ENCODE measurements around the gene TMEM154.

The TMEM154 gene

GRCh38 chr4:152579916-152580315 lies 99.9 kb downstream of the TMEM154 start:
- TF ChIP-seq CTCF (IDR thresholded peaks at IDR 0.05; ENCODE audit: control insufficient read depth, extremely low read depth, insufficient read depth) = no peak
- no peak overlapping the region for H3K4me3 ChIP-seq (ENCODE audit: low read depth, low read length)
- DNase-seq (ENCODE audit: low read depth) = no peak

GRCh38 chr4:152579107-152579764 lies 100.6 kb downstream of the TMEM154 start:
- H3K4me3 ChIP-seq (ENCODE audit: low read depth, low read length) = no peak overlapping the region
- DNase-seq (ENCODE audit: low read depth) = no peak
- no peak for TF ChIP-seq CTCF (IDR thresholded peaks at IDR 0.05; ENCODE audit: control insufficient read depth, extremely low read depth, insufficient read depth)

- no peak for DNase-seq (ENCODE audit: low read depth)
- H3K4me3 ChIP-seq (ENCODE audit: low read depth, low read length) = no peak overlapping the region
- TF ChIP-seq CTCF (IDR thresholded peaks at IDR 0.05; ENCODE audit: control insufficient read depth, extremely low read depth, insufficient read depth) = no peak
These were observed 101.1 kb downstream of the TMEM154 start for GRCh38 chr4:152578670-152579069.

- H3K4me3 ChIP-seq (ENCODE audit: low read depth, low read length) = no peak overlapping the region
- no peak for TF ChIP-seq CTCF (IDR thresholded peaks at IDR 0.05; ENCODE audit: control insufficient read depth, extremely low read depth, insufficient read depth)
- no peak for DNase-seq (ENCODE audit: low read depth)
These were observed 101.9 kb downstream of the TMEM154 start for GRCh38 chr4:152577708-152578396.

GRCh38 chr4:152575533-152575932 lies 104.3 kb downstream of the TMEM154 start:
- no peak for TF ChIP-seq CTCF (IDR thresholded peaks at IDR 0.05; ENCODE audit: control insufficient read depth, extremely low read depth, insufficient read depth)
- no peak overlapping the region for H3K4me3 ChIP-seq (ENCODE audit: low read depth, low read length)
- no peak for DNase-seq (ENCODE audit: low read depth)

GRCh38 chr4:152573861-152574260 lies 105.9 kb downstream of the TMEM154 start:
- no peak overlapping the region for H3K4me3 ChIP-seq (ENCODE audit: low read depth, low read length)
- no peak for DNase-seq (ENCODE audit: low read depth)
- no peak for TF ChIP-seq CTCF (IDR thresholded peaks at IDR 0.05; ENCODE audit: control insufficient read depth, extremely low read depth, insufficient read depth)

All from LNCaP clone FGC (cell line).